Left renal cortex interstitium (tissue), 4 donors: ENCODE results near the gene BCL2L11. TPM values are rescaled to one million over a fixed set of nuclear protein-coding genes. Genes with fewer than 3 reads are reported as not detected.
A peak's percentile ranks its signal among the peaks of the same experiment; 100 is the strongest.

ENCODE experiments used
- DNase-seq, 4 donors: peaks; one replicate each; pipeline ENCODE4 v3.0.0-alpha.2; 2013; ENCODE audit warnings: low read depth in 4 of 4, low spot score in 2 of 4, missing footprints in 1 of 4
- polyA plus RNA-seq, 4 donors: library from polyadenylated mRNA; unstranded; fragments of 120-200 nt; gene quantifications; one replicate each; pipeline ENCODE4 v1.2.1, GENCODE V29; 2013; ENCODE audit not compliant: insufficient read length in 4 of 4

The BCL2L11 gene
- polyA plus RNA-seq, 4 donors, result 15.4 to 20.8 (median 18.1) TPM

GRCh38 chr2:111117598-111118480 lies 2.9 kb upstream of the BCL2L11 start:
- DNase-seq, result peak; percentile 10 to 33 (median 30)

GRCh38 chr2:111118481-111118980 lies 2.2 kb upstream of the BCL2L11 start:
- DNase-seq, result peak in 3 of 4 donors; percentile 5 to 43 (median 7)

GRCh38 chr2:111118981-111119821 lies 1.5 kb upstream of the BCL2L11 start:
- DNase-seq, result peak in 3 of 4 donors; percentile 11 to 29 (median 28)

GRCh38 chr2:111119822-111120252 lies 877 bp upstream of the BCL2L11 start:
- peak in 3 of 4 donors; percentile 10 to 19 (median 13) for DNase-seq

GRCh38 chr2:111121028-111121827 lies 514 bp downstream of the BCL2L11 start:
- DNase-seq, result peak; percentile 34 to 51 (median 40)

GRCh38 chr2:111121828-111122630 lies 1.3 kb downstream of the BCL2L11 start:
- DNase-seq, result peak; percentile 64 to 84 (median 72)

- peak; percentile 27 to 72 (median 43) for DNase-seq
These were observed 2.1 kb downstream of the BCL2L11 start for GRCh38 chr2:111122631-111123421.

- DNase-seq, result no peak
These were observed 3.0 kb downstream of the BCL2L11 start for GRCh38 chr2:111123751-111124150.

GRCh38 chr2:111126581-111126980 lies 5.9 kb downstream of the BCL2L11 start:
- DNase-seq, result no peak

- no peak for DNase-seq
These were observed 6.6 kb downstream of the BCL2L11 start for GRCh38 chr2:111127351-111127750.

GRCh38 chr2:111128096-111128495 lies 7.4 kb downstream of the BCL2L11 start:
- DNase-seq, result no peak

- DNase-seq, result no peak
These were observed 12.9 kb downstream of the BCL2L11 start for GRCh38 chr2:111133603-111134002.

GRCh38 chr2:111134055-111134454 lies 13.3 kb downstream of the BCL2L11 start:
- DNase-seq, result no peak

- DNase-seq, result no peak
These were observed 14.7 kb downstream of the BCL2L11 start for GRCh38 chr2:111135237-111135909.

GRCh38 chr2:111135910-111136297 lies 15.2 kb downstream of the BCL2L11 start:
- DNase-seq, result no peak

- no peak for DNase-seq
These were observed 18.1 kb downstream of the BCL2L11 start for GRCh38 chr2:111138839-111139238.

GRCh38 chr2:111139637-111140317 lies 19.1 kb downstream of the BCL2L11 start:
- no peak for DNase-seq
